GM03348 (cell line): ENCODE measurements around the gene PRKCA.
A peak's percentile ranks its signal among the peaks of the same experiment; 100 is the strongest.

Source experiments
- DNase-seq: peaks from one replicate; pipeline ENCODE4 v3.0.0; 2012; ENCODE audit warnings: low spot score

PRKCA gene

GRCh38 chr17:66625311-66625767 is 322.9 kb downstream of the PRKCA start:
- peak; percentile 60 for DNase-seq

DNA sequence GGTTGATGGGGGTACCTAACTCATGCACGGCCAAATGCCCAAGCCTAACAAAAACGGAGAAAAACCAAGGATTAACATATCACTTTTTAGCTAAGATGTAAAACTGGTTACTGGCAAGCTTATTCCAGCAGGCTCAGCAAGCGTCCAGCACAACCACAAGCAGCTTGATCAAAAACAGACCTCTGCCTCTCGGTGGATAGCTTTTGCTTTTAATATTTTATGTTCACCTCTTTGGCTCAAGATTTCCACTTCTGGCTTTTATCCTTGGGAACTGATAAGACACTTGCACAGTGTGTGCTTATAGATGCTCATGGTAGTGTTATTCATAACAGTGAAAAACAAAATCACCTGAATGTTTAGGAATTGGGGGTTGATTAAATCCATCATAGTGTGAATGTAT is 325.6 kb downstream of the PRKCA start:
- peak; percentile 37 for DNase-seq

DNA sequence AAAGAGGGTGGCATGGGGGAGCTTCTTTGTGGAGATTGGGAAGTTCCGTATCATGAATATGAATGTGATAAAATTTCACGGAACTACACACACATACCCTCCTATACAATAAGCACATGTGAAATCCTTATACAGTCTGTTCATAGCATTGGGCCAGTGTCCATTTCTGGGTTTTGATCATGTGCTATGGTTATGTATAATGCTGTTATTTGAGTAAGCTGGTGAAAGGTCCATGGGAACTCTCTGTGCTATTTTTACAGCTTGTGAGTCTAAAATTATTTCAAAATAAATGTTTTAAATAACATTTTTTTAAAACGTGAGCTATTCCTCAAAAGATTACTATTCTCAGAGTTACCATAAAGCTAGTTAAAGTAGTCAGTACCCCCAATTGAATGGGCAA is 327.3 kb downstream of the PRKCA start:
- DNase-seq = no peak

DNA sequence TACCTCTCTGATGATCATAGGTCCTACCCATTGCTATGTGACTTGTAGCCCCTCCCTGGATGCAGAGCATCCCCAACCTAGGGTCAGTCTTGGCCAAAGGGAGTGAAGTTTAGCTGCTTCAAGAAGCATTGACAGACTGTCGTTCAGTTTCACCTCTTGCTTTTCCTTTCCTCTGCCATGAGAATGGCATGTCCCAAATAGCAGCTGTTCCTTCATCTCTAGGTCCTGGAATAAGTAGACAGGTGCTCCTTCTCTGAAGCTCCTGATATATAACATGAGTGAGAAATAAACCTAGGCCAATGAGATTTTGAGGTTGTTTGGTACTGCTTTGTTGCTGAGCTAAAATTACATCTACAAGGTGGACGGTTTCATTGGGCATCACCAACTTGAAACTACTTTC is 328.0 kb downstream of the PRKCA start:
- DNase-seq = no peak

DNA sequence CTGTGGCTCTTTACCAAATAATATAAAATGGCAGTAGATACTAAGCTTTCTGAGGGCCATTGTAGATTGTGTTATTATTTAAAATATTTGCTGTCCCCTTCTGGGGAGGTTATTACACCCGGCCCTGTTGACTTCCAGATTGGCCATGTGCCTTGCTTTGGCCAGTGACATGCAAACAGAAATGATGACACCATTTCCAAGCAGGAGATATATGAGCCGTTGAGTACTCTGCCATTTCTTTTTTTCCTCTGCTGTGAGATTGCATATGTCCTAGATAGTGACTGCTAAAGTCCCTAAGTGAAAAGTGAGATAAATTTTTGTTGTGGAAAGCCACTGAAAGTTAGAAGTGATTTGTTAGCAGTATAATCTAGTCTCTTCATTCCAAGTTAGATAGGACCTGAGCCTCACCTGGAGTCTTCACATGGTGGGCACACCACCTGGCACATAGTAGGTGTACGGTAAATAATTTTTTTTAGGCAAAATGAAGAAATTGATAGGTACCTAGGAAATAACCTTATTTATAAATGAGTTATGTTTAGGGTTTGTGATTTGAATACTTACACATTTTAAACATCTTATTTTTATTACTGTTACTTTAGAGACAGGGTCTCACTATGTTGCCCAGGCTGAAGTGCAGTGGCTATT is 328.5 kb downstream of the PRKCA start:
- no peak for DNase-seq

DNA sequence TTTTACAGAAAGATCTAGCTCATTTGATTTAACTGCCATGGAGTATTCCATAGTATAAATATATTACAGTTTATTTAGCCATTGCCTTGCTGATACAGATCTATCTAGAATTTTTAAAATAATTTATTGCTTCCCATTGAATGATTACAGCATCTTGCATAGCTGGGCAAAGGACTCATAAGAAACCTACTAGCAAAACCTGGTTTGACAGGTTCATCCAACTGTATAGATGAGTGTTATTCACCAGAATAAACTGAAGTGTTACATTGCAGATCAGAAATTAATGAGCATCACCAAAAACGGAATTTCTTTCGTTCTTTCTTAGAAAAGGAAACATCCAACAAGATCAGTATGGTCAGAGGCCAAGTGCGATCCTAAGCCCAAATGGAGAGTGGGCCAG is 330.3 kb downstream of the PRKCA start:
- no peak for DNase-seq

GRCh38 chr17:66633317-66633965 is 331.0 kb downstream of the PRKCA start:
- peak; percentile 19 for DNase-seq

DNA sequence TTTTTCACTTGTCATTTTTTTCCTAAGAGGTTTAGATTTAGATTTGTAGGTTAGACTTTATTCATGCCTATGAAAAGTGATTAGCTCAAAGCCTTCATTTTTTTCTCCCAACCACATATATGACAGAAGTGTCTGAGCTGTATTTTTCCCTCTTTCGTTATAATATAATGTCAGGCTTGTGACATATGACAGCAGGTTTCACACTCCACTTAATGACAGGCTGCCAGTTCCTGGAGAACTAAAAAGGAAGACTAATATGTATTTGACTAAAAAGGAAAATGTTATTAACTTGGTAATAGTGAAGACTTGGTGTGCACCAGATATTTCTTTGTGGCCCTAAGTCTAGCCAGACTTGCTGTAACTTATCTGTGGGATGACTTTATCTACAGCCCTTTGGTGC is 331.8 kb downstream of the PRKCA start:
- no peak for DNase-seq

- DNase-seq = no peak
Measured at GRCh38 chr17:66635386-66636045, 333.1 kb downstream of the PRKCA start.

- DNase-seq = peak; percentile 50
Measured at GRCh38 chr17:66636111-66636510, 333.7 kb downstream of the PRKCA start.

- no peak for DNase-seq
Measured at GRCh38 chr17:66637491-66637890, 335.1 kb downstream of the PRKCA start.

GRCh38 chr17:66638707-66639479 is 336.5 kb downstream of the PRKCA start:
- DNase-seq = no peak

GRCh38 chr17:66643815-66644710 is 341.6 kb downstream of the PRKCA start:
- no peak for DNase-seq

DNA sequence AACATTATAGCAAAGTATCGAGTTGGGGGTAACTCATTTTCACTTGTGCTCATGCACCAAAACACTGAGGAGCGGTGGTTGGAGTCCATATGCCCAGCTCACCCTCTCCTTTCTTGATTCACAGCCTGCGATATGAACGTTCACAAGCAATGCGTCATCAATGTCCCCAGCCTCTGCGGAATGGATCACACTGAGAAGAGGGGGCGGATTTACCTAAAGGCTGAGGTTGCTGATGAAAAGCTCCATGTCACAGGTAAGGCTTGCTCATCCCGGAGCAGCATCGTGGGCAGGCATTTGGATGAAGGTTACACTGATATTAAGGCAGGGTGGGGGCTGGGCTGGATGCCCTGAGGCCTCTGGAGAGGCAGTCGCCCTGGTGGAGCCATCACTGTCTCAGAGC is 342.8 kb downstream of the PRKCA start:
- DNase-seq = no peak

DNA sequence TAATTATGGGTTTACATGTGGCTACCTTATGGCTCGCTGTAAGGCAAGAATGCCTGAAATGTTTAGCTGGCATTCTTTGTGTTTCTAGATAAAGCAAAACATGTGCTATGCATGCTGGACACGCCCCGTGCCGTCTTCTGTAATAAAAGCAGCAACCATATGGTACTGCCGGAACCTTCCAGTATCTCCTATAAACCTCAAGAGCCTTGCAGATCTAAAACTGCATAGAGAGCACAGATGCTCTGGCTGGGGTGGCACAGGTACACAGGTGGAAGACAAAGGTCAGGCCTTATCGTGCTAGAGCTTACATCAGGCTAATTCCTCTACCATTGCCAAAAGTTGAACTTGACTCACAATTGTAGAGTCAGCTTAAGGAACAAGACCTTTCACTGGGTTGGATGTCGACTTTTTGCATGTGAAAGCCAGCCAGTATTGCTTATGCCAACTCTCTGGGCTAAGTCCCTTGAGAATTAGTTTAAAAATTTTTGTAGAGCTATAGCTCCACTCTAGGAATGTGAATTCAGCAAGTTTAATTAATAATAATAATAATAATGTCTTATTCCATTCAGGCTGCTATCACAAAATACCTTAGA is 345.1 kb downstream of the PRKCA start:
- DNase-seq = no peak

DNA sequence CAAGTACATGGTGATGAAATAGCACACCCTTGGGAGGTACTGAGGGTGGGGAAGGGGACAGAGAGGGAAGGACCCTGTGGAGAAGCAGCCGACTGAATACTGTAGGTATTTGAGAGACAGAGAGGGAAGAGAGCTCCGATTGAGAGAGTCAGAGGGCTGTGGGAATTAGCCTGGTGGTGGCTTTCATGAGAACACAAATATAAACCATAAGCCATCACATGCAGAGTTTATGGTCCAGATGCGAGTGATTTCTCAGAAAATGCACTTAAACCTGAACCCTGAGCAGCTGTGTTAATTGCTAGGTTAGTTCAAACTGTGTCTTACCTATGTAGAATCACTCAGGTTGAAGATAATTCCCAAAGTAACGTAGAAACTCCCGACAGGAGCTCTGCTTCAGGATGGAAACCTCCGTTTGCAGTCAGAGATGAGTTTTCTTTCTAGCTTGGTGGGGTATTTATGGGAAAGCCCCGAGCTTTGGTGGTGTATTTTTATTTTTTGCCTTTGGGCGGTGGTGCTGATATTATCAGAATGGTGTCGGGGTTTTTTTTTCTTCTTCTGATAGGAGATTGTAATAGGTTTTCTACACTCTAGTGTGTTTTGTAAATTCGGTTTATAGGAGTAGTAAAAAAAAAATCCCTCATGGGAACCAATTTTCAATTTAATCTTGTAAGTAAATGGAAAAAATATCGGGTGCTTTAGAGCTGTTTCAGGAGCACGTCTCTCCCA is 347.6 kb downstream of the PRKCA start:
- DNase-seq = no peak

DNA sequence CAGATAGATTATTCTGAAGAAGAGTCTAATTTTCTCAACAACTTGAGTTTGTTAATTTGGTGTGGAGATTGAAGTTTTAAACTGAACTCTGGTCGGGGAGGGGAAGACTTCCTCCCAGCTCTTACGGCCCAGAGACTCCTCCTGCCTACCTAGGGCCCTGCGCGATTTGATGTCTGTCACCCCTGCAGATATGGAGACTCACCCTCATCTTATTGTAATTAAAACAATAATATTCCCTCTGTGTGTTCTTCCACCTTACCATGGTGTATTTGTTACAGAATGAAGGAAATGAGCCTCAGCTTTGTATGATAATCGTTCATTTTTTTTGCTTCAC is 348.1 kb downstream of the PRKCA start:
- DNase-seq = no peak

- DNase-seq = no peak
Measured at GRCh38 chr17:66652840-66653507, 350.6 kb downstream of the PRKCA start.

DNA sequence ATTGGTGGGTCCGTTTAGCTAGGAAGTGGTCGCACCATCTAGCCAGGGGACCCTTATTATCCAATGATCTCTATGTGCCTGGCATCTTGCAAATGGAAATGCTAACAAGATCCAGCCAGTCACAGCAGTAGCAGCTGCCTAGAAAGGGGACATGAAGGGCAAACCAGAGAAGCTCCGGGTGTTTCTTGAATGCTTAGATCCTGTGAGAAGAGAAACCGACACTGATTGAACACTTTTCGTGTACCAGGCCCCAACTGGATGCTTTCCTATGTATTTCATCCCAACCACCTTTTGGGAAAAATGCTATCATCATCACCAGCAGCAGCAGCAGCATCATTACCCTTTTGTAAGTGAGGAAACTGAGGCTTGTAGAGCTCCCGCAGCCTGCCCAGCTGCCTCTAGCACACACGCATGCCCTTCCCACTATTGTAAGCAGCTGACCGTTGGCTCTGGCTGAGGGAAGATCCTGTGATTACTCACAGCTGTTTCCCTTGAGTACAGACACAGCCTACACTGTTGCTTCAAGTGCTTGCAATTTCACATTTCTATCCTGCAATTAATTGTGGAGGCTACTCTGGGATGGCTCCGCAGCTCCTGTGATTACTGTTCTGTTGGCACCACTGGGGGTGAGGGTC is 351.8 kb downstream of the PRKCA start:
- DNase-seq = peak; percentile 85

- no peak for DNase-seq
Measured at GRCh38 chr17:66654764-66655163, 352.4 kb downstream of the PRKCA start.
